HG03457 (cell line): ENCODE data around the gene ADAMTSL3.

Experiments used
- ATAC-seq: cut with Tn5 transposase; IDR thresholded peaks from one replicate; pipeline ENCODE4 v1.9.1; 2021; ENCODE audit warnings: moderate number of reproducible peaks; ENCODE audit not compliant: unreplicated experiment

Gene ADAMTSL3

GRCh38 chr15:83815506-83815905 is 161.6 kb downstream of the ADAMTSL3 start:
- ATAC-seq: no peak

- ATAC-seq: no peak
These were observed 162.4 kb downstream of the ADAMTSL3 start for GRCh38 chr15:83816124-83816883.

- ATAC-seq: no peak
These were observed 164.7 kb downstream of the ADAMTSL3 start for GRCh38 chr15:83818591-83818990.

- ATAC-seq: no peak
These were observed 176.5 kb downstream of the ADAMTSL3 start for GRCh38 chr15:83830381-83830780.

GRCh38 chr15:83833569-83833968 is 179.6 kb downstream of the ADAMTSL3 start:
- no peak for ATAC-seq

DNA sequence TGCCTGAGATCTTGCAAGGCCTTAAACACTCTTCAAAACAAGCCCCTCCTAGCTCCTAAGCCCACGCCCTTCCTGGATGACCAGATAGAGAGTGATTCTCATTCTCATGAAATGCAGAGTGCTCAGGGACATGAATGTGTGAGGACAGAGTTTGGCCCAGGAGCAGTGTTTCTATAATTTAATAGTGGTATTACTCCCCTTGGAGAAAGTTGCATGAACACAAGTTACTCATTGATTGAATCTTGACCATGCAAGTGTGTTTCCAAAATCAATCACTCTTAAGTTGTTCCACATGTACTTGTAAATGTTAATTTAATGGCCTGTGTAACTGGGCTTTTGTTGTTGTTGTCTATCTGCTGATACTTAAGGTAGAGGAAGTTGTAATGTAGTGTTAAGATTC is 181.6 kb downstream of the ADAMTSL3 start:
- no peak for ATAC-seq

DNA sequence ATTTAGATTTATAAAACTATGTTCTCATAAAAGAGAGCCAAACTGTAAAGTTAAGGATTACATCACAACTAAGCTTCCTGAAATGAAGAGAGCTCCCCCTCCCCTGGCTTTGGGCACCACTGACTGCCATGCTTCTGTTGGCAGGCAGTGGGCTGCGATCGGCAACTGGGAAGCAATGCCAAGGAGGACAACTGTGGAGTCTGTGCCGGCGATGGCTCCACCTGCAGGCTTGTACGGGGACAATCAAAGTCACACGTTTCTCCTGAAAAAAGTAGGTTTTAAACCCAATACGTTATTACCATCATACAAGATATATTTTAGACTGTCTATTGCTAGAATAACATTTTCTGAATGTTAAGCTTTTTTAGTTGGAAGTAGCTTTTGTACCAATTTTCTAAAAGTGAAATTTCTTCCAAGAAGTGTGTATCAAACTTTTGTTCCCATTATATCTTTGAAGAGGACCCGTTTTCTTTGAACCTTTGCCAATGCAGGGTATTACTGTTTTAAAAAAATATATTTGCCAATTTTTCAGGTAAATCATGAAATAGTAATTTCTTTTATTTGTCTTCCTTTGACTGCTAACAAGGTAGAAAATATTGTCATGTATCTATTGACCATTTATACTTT is 184.1 kb downstream of the ADAMTSL3 start:
- ATAC-seq: no peak

- ATAC-seq: no peak
These were observed 184.8 kb downstream of the ADAMTSL3 start for GRCh38 chr15:83838763-83839162.

DNA sequence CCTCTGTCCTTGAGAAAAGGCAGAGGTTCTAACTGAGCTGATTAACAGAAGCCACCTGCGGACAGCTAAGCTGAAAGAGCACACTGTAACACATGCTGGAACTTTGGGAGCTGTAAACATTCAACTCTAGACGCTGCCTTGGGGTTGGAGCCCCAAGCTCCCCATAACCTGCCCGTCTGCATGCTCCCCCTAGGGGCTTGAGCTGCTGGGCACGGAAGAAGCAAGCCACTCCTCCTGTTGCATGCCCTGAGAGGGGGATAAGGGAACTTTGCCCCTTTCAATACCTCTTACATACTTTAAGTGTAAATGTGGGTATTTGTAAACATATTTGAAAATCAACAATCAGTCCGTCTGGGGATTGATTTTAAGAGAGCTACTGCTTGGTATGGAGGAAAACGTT is 188.4 kb downstream of the ADAMTSL3 start:
- ATAC-seq: no peak

DNA sequence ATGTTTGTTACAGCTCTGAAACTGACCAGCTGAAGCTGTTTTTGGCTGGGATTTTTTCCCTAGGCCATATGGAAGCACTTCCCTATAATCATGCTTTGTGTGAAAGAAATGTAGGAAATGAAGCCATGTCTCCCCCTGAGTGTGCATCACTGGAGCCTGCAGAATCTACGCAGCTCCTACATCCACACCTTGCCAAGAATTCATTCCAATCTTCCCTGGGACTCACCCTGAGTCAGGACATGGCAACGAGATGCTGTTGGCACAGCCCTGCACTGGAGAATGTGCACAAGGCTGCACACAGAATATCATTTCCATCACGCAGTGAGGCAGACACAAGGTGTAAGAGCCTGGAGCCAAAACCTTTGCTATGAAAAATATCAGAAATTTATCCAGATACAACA is 189.5 kb downstream of the ADAMTSL3 start:
- no peak for ATAC-seq

GRCh38 chr15:83844742-83845141 is 190.8 kb downstream of the ADAMTSL3 start:
- ATAC-seq: no peak

DNA sequence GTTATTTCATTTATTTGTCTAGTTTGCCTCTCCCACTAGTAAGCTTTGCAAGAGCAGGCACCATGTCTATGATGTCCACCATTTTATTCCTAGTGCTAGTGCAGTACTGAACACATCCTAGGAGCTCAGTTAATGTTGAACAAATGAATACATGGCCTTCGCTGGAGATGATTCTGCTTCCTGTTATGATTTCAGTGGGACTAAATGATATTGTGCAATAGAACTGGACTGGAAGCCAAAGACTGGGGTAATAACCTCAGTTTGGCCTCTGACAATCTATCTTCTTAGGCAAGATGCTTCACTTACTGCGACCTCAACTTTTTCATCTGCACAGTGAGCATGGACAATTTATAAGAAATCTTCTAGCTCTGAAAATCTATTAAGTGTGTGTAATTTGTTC is 191.3 kb downstream of the ADAMTSL3 start:
- ATAC-seq: no peak

- ATAC-seq: no peak
These were observed 192.9 kb downstream of the ADAMTSL3 start for GRCh38 chr15:83846847-83847246.

DNA sequence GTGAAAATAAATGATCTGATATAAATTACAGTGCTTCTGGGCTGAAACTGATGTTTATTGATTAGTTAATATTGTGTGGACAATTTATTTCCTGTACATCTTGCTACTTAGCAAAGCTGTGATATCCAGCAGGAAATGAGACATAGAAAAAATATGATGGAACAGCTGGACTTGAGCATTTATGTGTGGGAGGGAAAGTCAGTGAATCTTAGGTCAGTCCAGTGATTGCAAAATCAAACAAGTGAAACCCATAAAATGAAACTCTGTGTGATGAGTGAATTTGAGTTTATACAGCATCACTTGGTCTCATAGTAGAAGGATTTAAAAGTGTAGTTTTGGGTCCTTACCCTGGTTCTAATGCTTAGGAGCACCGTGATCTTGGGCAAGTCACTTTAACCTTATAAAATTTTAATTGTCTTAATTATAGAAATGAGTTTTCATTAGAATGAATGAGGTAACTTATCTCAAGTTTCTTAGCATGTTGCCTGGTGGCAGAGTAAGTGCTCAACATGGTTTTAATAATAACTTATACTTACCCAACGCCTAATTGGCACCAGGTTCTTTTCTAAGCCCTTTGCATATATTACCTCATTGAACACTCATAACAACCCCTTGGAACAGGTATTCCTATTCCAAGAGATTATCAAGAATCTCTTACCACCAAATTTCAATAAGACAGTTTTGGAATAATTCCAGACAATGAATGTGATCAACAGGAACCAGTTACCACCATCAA is 194.6 kb downstream of the ADAMTSL3 start:
- no peak for ATAC-seq

- no peak for ATAC-seq
These were observed 196.1 kb downstream of the ADAMTSL3 start for GRCh38 chr15:83850015-83850414.

DNA sequence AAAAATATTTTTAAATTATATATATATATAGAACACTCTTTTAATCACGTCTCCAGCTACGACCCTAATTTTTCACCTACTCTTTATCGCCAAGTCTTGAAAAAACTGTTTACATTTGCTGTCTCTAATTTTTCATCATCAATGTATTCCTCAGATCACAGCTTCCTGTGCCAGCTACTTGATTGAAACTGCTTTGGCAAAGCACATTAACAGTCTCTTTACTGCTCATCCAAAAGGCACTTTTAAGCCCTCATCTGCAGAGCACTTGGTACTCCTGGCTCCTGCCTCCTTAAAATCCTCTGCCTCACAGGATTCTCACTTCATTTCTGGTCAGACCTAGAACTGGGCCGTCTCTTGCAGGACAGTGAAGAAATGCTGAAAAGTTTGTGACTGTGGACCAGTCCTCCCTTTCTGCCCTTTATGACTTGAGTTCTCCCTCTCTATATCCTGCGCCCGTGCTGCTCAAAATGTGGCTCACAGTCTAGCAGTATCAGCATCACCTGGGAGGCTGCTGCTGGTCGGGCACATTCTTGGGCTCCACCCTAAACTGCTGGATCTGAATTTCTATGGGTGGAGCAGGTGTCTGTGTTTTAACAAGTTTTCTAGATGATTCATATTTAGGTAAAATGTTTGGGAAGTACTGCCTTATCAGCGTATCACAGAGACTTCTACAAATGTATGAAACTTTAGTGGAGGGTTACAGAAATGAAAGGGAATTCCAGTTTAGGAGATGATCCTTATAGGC is 196.8 kb downstream of the ADAMTSL3 start:
- ATAC-seq: no peak

DNA sequence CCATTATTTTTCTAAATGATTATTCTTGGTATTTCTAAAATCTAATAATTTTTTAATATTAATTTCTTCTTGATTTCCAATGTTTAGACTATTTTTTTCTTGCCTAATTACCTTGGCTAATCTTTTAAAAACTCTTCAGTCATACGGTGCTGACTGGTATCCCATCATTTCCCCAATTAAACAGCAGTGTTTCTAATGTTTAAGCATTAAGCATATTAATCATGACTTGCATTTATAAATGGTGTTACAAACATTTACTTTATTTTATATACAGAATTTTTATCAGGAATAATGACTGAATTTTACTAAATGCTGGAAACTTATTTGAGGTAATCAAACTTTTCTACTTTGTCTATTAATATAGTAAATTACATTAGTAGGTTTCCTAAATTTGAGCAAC is 199.3 kb downstream of the ADAMTSL3 start:
- no peak for ATAC-seq

DNA sequence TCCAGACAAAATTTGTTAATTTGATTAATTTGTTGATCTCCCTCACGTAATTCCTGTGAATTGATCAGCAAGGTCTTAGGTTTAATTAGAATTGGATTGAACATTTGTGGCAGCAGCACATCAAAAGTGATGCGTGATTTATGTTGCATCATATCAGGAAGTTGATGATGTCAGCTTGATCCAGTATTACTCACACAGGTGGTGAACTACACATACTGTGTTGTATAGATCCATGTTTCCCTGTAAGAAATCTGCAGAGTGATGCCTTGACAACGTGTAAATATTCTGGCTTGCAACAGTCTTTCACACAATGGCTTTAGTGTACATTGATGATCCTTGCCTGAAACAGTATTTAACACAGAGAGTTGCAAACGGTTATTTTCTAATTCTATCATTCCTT is 200.4 kb downstream of the ADAMTSL3 start:
- ATAC-seq: no peak

GRCh38 chr15:83854950-83855707 is 201.2 kb downstream of the ADAMTSL3 start:
- no peak for ATAC-seq

- ATAC-seq: no peak
These were observed 202.0 kb downstream of the ADAMTSL3 start for GRCh38 chr15:83855956-83856355.
